HEK293 (cell line): ENCODE data around the gene KCNMA1.

ENCODE experiments used
- CTCF ChIA-PET: fragments of 350-600 bp; formaldehyde crosslinking; extraction: SDS; loops from one replicate; lab custom pipeline; 2021; ENCODE audit warnings: antibody characterized with exemption; lab: Yijun Ruan, JAX
- POLR2A ChIA-PET: fragments of 300-600 bp; formaldehyde crosslinking; extraction: SDS; loops from one replicate; lab custom pipeline; 2020; ENCODE audit warnings: antibody characterized with exemption, inconsistent platforms; lab: Yijun Ruan, JAX
- H3K27ac ChIP-seq: fragments of 200-500 bp; sonication (Bioruptor generic); 2 replicates; pipeline ENCODE4 v1.5.1; 2014; ENCODE audit warnings: low read depth, low read length, control low read depth, inconsistent platforms; ENCODE audit errors: extremely low read depth
- H3K36me3 ChIP-seq, 2 experiments: fragments of 200-500 bp in 1 of 2; sonication (Bioruptor generic) in 1 of 2; 1 replicate in 1 of 2; 2 replicates in 1 of 2; pipeline ENCODE4 v1.5.1; 2014 to 2017; ENCODE audit warnings: inconsistent platforms in 2 of 2, low read length in 2 of 2; ENCODE audit not compliant: control insufficient read depth in 2 of 2, insufficient read depth in 1 of 2
- H3K4me1 ChIP-seq: fragments of 200-500 bp; sonication (Bioruptor generic); 2 replicates; pipeline ENCODE4 v1.5.1; 2014; ENCODE audit warnings: mild to moderate bottlenecking, low read length, inconsistent platforms; ENCODE audit not compliant: control insufficient read depth, insufficient read depth
- H3K4me3 ChIP-seq: 2 replicates; pipeline ENCODE4 v1.5.1; 2011; ENCODE audit warnings: low read depth, mild to moderate bottlenecking, control low read depth, low read length, moderate library complexity
- H3K9me3 ChIP-seq: fragments of 200-500 bp; sonication (Bioruptor generic); 2 replicates; pipeline ENCODE4 v1.5.1; 2014; ENCODE audit warnings: low read depth, low read length, inconsistent platforms; ENCODE audit not compliant: control insufficient read depth, insufficient read depth
- HIC1 ChIP-seq: fragments of 450-650 bp; formaldehyde crosslinking; IDR thresholded peaks from 2 replicates; pipeline ENCODE4 v1.5.1; 2016; ENCODE audit warnings: missing biosample characterization, missing genetic modification characterization
- KLF9 ChIP-seq: fragments of 450-650 bp; formaldehyde crosslinking; IDR thresholded peaks from 2 replicates; pipeline ENCODE4 v1.5.1; 2016; ENCODE audit warnings: missing biosample characterization, missing genetic modification characterization, low read depth
- OSR2 ChIP-seq: fragments of 450-650 bp; formaldehyde crosslinking; IDR thresholded peaks from 2 replicates; pipeline ENCODE4 v1.5.1; 2016; ENCODE audit warnings: missing biosample characterization, missing genetic modification characterization
- PRDM1 ChIP-seq: fragments of 450-650 bp; formaldehyde crosslinking; IDR thresholded peaks from 2 replicates; pipeline ENCODE4; 2016; ENCODE audit warnings: missing biosample characterization, missing genetic modification characterization
- PRDM2 ChIP-seq: fragments of 450-650 bp; formaldehyde crosslinking; IDR thresholded peaks from 2 replicates; pipeline ENCODE4 v1.5.1; 2016; ENCODE audit warnings: missing biosample characterization, missing genetic modification characterization, borderline replicate concordance
- SALL2 ChIP-seq: fragments of 450-650 bp; formaldehyde crosslinking; IDR thresholded peaks from 2 replicates; pipeline ENCODE4 v1.5.0; 2017; ENCODE audit warnings: missing biosample characterization, mild to moderate bottlenecking, missing genetic modification characterization, borderline replicate concordance
- ZBTB21 ChIP-seq: fragments of 450-650 bp; formaldehyde crosslinking; IDR thresholded peaks from 2 replicates; pipeline ENCODE4 v1.5.1; 2017; ENCODE audit warnings: missing biosample characterization, missing genetic modification characterization
- ZNF140 ChIP-seq: fragments of 450-650 bp; formaldehyde crosslinking; IDR thresholded peaks from 2 replicates; pipeline ENCODE4 v1.5.1; 2016; ENCODE audit warnings: missing biosample characterization, missing genetic modification characterization
- ZNF19 ChIP-seq: fragments of 450-650 bp; formaldehyde crosslinking; IDR thresholded peaks from 2 replicates; pipeline ENCODE4; 2016; ENCODE audit warnings: missing biosample characterization, missing genetic modification characterization, low read depth
- ZNF214 ChIP-seq: fragments of 450-650 bp; formaldehyde crosslinking; IDR thresholded peaks from 2 replicates; pipeline ENCODE4 v1.5.1; 2017; ENCODE audit warnings: missing biosample characterization, mild to moderate bottlenecking, missing genetic modification characterization, borderline replicate concordance
- ZNF335 ChIP-seq: fragments of 450-650 bp; formaldehyde crosslinking; conservative IDR thresholded peaks from 2 replicates; pipeline ENCODE4 v1.5.1; 2016; ENCODE audit warnings: missing biosample characterization, missing genetic modification characterization
- ZNF354C ChIP-seq: fragments of 450-650 bp; formaldehyde crosslinking; IDR thresholded peaks from 2 replicates; pipeline ENCODE4 v1.5.1; 2016; ENCODE audit warnings: missing biosample characterization, missing genetic modification characterization, low read depth, borderline replicate concordance
- ZNF404 ChIP-seq: fragments of 450-650 bp; formaldehyde crosslinking; IDR thresholded peaks from 2 replicates; pipeline ENCODE4 v1.5.1; 2017; ENCODE audit warnings: missing biosample characterization, missing genetic modification characterization
- ZNF747 ChIP-seq: fragments of 450-650 bp; formaldehyde crosslinking; IDR thresholded peaks from 2 replicates; pipeline ENCODE4 v1.5.1; 2016; ENCODE audit warnings: missing biosample characterization, missing genetic modification characterization
- ZNF776 ChIP-seq: fragments of 450-650 bp; formaldehyde crosslinking; IDR thresholded peaks from 2 replicates; pipeline ENCODE4 v1.5.0; 2017; ENCODE audit warnings: missing biosample characterization, missing genetic modification characterization, borderline replicate concordance
- ZSCAN18 ChIP-seq: fragments of 450-650 bp; formaldehyde crosslinking; IDR thresholded peaks from 2 replicates; pipeline ENCODE4 v1.5.1; 2016; ENCODE audit warnings: missing biosample characterization, missing genetic modification characterization
- ZSCAN30 ChIP-seq: fragments of 450-650 bp; IDR thresholded peaks from 2 replicates; pipeline ENCODE4 v1.5.1; 2018; ENCODE audit warnings: missing biosample characterization, mild to moderate bottlenecking, missing genetic modification characterization, moderate library complexity
- ZSCAN4 ChIP-seq: fragments of 450-650 bp; formaldehyde crosslinking; IDR thresholded peaks from 2 replicates; pipeline ENCODE4 v1.5.1; 2017; ENCODE audit warnings: missing biosample characterization, missing genetic modification characterization

Gene KCNMA1

GRCh38 chr10:77486517-77486916 is 151.1 kb downstream of the KCNMA1 start:
- Histone ChIP-seq H3K4me1 (no peaks in the 10 kb centered on the region), H3K36me3 (no peaks in the 10 kb centered on the region), H3K27ac (no peak overlapping the region), H3K4me3 (no peak overlapping the region), H3K9me3 (no peaks in the 10 kb centered on the region)
- POLR2A ChIA-PET, result interaction anchor here (0.5 kb wide), 1 partner anchor 322 kb away, joined by 3 read pairs; no protein-coding TSS in a partner anchor
- CTCF ChIA-PET, result interaction anchor here (0.5 to 1.4 kb wide), 5 partner anchors 157 to 454 kb away, joined by 3 to 5 read pairs (median 3); no protein-coding TSS in a partner anchor
- no peak for TF ChIP-seq ZBTB21 (tag by site-specific recombination)

- Histone ChIP-seq H3K27ac (no peak overlapping the region), H3K9me3 (no peaks in the 10 kb centered on the region), H3K4me3 (no peak overlapping the region)
- CTCF ChIA-PET, result interaction anchor here (0.5 to 1.4 kb wide), 6 partner anchors 93 to 454 kb away, joined by 3 to 5 read pairs (median 3); no protein-coding TSS in a partner anchor
- no peak for TF ChIP-seq ZNF335 (tag by site-specific recombination)
- no peak for TF ChIP-seq ZNF140 (tag by site-specific recombination)
- TF ChIP-seq OSR2 (tag by site-specific recombination), result no peak
- TF ChIP-seq ZNF404 (tag by site-specific recombination), result no peak
- no peak for TF ChIP-seq ZSCAN30 (tag by site-specific recombination)
- TF ChIP-seq ZNF214 (tag by site-specific recombination), result no peak
- TF ChIP-seq, all 188 proteins: peak for 0
- H3K4me1 ChIP-seq, result no peaks in the 10 kb centered on the region
- POLR2A ChIA-PET, result interaction anchor here (0.5 kb wide), 1 partner anchor 321 kb away, joined by 3 read pairs; no protein-coding TSS in a partner anchor
- no peaks in the 10 kb centered on the region for H3K36me3 ChIP-seq
Measured at GRCh38 chr10:77485847-77486246, 151.8 kb downstream of the KCNMA1 start.

- H3K27ac ChIP-seq, result no peak overlapping the region
- H3K9me3 ChIP-seq, result no peaks in the 10 kb centered on the region
- ChIA-PET POLR2A (no interaction called here), CTCF (interaction anchor here (0.7 to 1.2 kb wide), 3 partner anchors 15 to 308 kb away, joined by 3 read pairs; no protein-coding TSS in a partner anchor)
- no peak overlapping the region for H3K4me3 ChIP-seq
- TF ChIP-seq ZBTB21 (tag by site-specific recombination) (no peak), PRDM1 (tag by site-specific recombination) (no peak), ZNF19 (tag by site-specific recombination) (no peak), ZSCAN18 (tag by site-specific recombination) (no peak), ZNF747 (tag by site-specific recombination) (no peak), ZNF354C (tag by site-specific recombination) (no peak), SALL2 (tag by site-specific recombination) (no peak), PRDM2 (no peak), ZSCAN4 (no peak), HIC1 (no peak), ZNF776 (no peak), KLF9 (tag by site-specific recombination) (no peak)
- H3K4me1 ChIP-seq, result peaks cover 11% of the 10 kb centered on the region
- H3K36me3 ChIP-seq, result no peaks in the 10 kb centered on the region
Measured at GRCh38 chr10:77482072-77482471, 155.5 kb downstream of the KCNMA1 start.
